22Rv1 (cell line): ENCODE data around the gene SAMD11.
"Not testable (repeated sequence)": the region's sequence is repeated elsewhere in the genome, so short reads cannot be mapped to it uniquely, and the experiment has no call there.

Experiments
- H3K27ac ChIP-seq: fragments of 450-650 bp; 2 replicates; pipeline ENCODE4 v1.5.1; 2017
- CTCF ChIP-seq: fragments of 450-650 bp; IDR thresholded peaks from 2 replicates; pipeline ENCODE4 v1.5.1; 2017; ENCODE audit warnings: mild to moderate bottlenecking
- ZFX ChIP-seq: fragments of 450-650 bp; IDR thresholded peaks from 2 replicates; pipeline ENCODE4 v1.6.1; 2017; ENCODE audit warnings: antibody characterized with exemption, borderline replicate concordance

The SAMD11 gene

GRCh38 chr1:890661-891060, 33.1 kb upstream of the SAMD11 start:
- no peak overlapping the region for H3K27ac ChIP-seq
- no peak for TF ChIP-seq CTCF
- TF ChIP-seq ZFX = no peak

GRCh38 chr1:897226-897625, 26.5 kb upstream of the SAMD11 start:
- no peak overlapping the region for H3K27ac ChIP-seq
- no peak for TF ChIP-seq CTCF
- no peak for TF ChIP-seq ZFX

DNA sequence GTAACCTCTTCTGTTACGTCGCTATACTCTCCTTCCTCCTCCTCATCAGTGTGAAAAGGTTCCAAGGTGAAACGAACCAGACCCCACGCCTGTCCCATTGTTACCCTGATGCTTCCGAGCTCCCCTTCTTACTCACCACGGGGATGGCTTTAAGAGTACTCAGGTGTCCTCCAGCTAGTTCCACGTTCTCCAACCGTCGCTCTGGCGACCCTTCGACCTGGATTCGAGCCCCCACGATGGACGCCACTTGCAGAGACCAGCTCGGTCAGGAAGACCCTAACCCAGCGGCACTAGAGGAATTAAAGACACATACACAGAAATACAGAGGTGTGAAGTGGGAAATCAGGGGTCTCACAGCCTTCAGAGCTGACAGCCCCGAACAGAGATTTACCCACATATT, 25.8 kb upstream of the SAMD11 start:
- H3K27ac ChIP-seq = not testable (repeated sequence)

DNA sequence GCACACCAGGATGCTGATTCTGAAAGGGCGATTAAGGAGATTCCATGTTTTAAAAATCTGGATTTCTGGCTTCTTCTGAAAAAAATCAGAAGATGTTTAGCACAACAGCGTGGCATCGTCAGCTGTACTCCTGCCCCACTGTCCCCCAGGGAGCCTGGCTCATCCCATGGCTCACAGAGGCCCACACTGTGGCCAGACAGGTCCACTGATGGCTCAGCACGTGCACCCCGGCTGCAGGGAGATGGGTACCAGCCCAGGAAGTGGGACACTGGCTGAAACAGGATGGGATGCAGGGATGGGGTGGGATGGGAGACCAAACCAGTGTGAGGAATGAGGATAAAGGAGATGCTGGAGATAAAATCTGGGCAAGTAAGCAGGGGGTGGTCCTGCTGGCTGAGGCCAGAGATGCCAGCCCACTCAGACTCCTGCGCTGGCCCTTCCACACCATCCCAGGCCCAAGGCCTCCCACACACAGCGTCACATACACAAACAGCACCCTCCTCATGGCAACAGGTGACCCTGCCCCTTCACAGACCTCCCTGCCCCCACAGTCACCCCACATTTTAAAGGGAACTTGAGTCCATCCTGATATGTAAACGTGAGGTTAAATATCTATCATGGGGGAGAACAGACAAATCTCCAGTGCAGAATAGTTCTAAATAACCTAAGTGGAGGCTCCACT, 23.9 kb upstream of the SAMD11 start:
- no peak overlapping the region for H3K27ac ChIP-seq
- no peak for TF ChIP-seq CTCF
- TF ChIP-seq ZFX = no peak

GRCh38 chr1:901108-901859, 22.4 kb upstream of the SAMD11 start:
- TF ChIP-seq CTCF (no peak), ZFX (no peak)
- no peak overlapping the region for H3K27ac ChIP-seq

DNA sequence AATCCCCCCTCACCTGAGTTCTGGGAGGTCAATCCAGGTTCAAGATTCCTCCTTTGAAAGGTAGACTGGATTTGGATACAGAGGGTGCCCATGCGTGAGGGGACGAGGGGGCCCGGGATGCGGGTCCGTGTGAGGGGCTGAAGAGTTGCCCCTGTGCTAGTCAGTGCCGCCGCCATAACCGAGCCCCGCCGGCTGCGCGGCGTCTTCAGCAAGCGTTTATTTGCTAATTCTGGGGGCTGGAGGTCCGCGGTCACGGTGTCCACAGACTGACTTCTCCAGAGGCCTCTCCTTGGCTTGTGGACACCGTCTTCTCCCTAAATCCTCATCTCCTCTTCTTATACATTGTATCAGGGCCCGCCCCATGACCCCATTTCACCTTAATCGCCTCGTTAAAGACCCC, 20.9 kb upstream of the SAMD11 start:
- TF ChIP-seq CTCF = no peak
- TF ChIP-seq ZFX = no peak
- H3K27ac ChIP-seq = no peak overlapping the region

- no peak for TF ChIP-seq ZFX
- no peak for TF ChIP-seq CTCF
Observed at GRCh38 chr1:903305-903704, 20.4 kb upstream of the SAMD11 start.

More at GRCh38 chr1:903305-903704, 20.4 kb upstream of the SAMD11 start:
- H3K27ac ChIP-seq = no peak overlapping the region
